ENCODE results near the gene CTLA4. TPM values are rescaled to one million over a fixed set of nuclear protein-coding genes. Genes with fewer than 3 reads are reported as not detected.

The CTLA4 gene
- total and polyA plus RNA-seq, 2 of the 4 experiments (the other 2 are of a cell fraction): not detected

GRCh38 chr2:203841654-203842053 is 25.9 kb upstream of the CTLA4 start:
- no peak for TF ChIP-seq MXI1 (IDR thresholded peaks at IDR 0.05; ENCODE audit: borderline replicate concordance, low read depth, low read length)
- no peak for TF ChIP-seq BHLHE40 (IDR thresholded peaks at IDR 0.05; ENCODE audit: low read depth, low read length)
- TF ChIP-seq RAD21 (IDR thresholded peaks at IDR 0.05; ENCODE audit: low read length): no peak
- TF ChIP-seq USF2 (IDR thresholded peaks at IDR 0.05; ENCODE audit: low read depth, low read length): no peak
- TF ChIP-seq CEBPB (IDR thresholded peaks at IDR 0.05; ENCODE audit: low read depth, low read length): no peak
- no peak for TF ChIP-seq RCOR1 (IDR thresholded peaks at IDR 0.05; ENCODE audit: insufficient replicate concordance, low read length)
- no peak for TF ChIP-seq CTCF (conservative IDR thresholded peaks at IDR 0.05; ENCODE audit: low read depth, low read length)
- TF ChIP-seq ELK1 (IDR thresholded peaks at IDR 0.05; ENCODE audit: borderline replicate concordance, low read depth, low read length): no peak
- TF ChIP-seq NFE2L2 (IDR thresholded peaks at IDR 0.05; ENCODE audit: low read depth, low read length): no peak
- TF ChIP-seq FOS (IDR thresholded peaks at IDR 0.05; ENCODE audit: low read depth, low read length): no peak
- no peak for TF ChIP-seq SMC3 (IDR thresholded peaks at IDR 0.05; ENCODE audit: low read depth, low read length)
- no peak for TF ChIP-seq RFX5 (IDR thresholded peaks at IDR 0.05; ENCODE audit: low read depth, low read length)
- no peak for TF ChIP-seq CHD1 (IDR thresholded peaks at IDR 0.05; ENCODE audit: low read depth, low read length)
- no peak for TF ChIP-seq POLR2A (IDR thresholded peaks at IDR 0.05; ENCODE audit: low read depth, low read length)
- TF ChIP-seq MAZ (IDR thresholded peaks at IDR 0.05; ENCODE audit: borderline replicate concordance, low read depth, low read length): no peak
- TF ChIP-seq MAFK (IDR thresholded peaks at IDR 0.05; ENCODE audit: low read depth, low read length): no peak
- H2AK5ac ChIP-seq (ENCODE audit: low read depth, low read length): no peak overlapping the region
- no peaks in the 10 kb centered on the region for H3K4me1 ChIP-seq (ENCODE audit: control insufficient read depth, insufficient read depth, low read length)
- H3K4ac ChIP-seq (ENCODE audit: low read depth, low read length): no peak overlapping the region
- dilution Hi-C loops (cut with HindIII; ENCODE audit: low sequenced_read_pairs, unreplicated experiment): no loop called here
- intact Hi-C loops (cut with micrococcal nuclease): no loop called here
- no peak overlapping the region for H2AFZ ChIP-seq (replicated peaks; ENCODE audit: low read length, poor library complexity)
- H3K9ac ChIP-seq (ENCODE audit: low read depth, low read length): no peak overlapping the region
- ATAC-seq (ENCODE audit: low read depth) (no peak), DNase-seq (no peak)
- H3K27me3 ChIP-seq (ENCODE audit: control insufficient read depth, insufficient read depth, low read length): peaks cover 30% of the 10 kb centered on the region
- no peak overlapping the region for H2BK15ac ChIP-seq (ENCODE audit: low read depth, low read length)
- H3K27ac ChIP-seq (ENCODE audit: insufficient read depth, low read length): no peak overlapping the region
- no peaks in the 10 kb centered on the region for H3K79me1 ChIP-seq (ENCODE audit: low read depth in 1 of 2, low read length in 2 of 2)
- no peaks in the 10 kb centered on the region for H3K9me1 ChIP-seq (ENCODE audit: insufficient read depth, low read length)
- no peak overlapping the region for H2AK9ac ChIP-seq (replicated peaks; ENCODE audit: low read depth, low read length, poor library complexity)
- POLR2A ChIA-PET (ENCODE audit: unreplicated experiment): no interaction called here
- no peak overlapping the region for H2BK120ac ChIP-seq (ENCODE audit: low read depth, low read length)
- H4K20me1 ChIP-seq (ENCODE audit: insufficient read depth, low read length): no peaks in the 10 kb centered on the region
- H3K18ac ChIP-seq (ENCODE audit: low read depth, low read length): no peak overlapping the region
- H2BK20ac ChIP-seq (ENCODE audit: low read depth, low read length): no peak overlapping the region
- CTCF ChIA-PET: no interaction called here
- in situ Hi-C loops (cut with MboI; ENCODE audit: low sequenced_read_pairs): no loop called here
- no peaks in the 10 kb centered on the region for H3K36me3 ChIP-seq (ENCODE audit: control insufficient read depth, insufficient read depth, low read length)
- BruUV-seq (replicated peaks): no TSS peak
- H3K23ac ChIP-seq (ENCODE audit: low read depth, low read length): no peak overlapping the region
- H3K14ac ChIP-seq (replicated peaks; ENCODE audit: low read depth, low read length): no peak overlapping the region
- H3K4me3 ChIP-seq (ENCODE audit: insufficient read depth, low read depth, low read length): no peak overlapping the region
- no peaks in the 10 kb centered on the region for H3K9me3 ChIP-seq (ENCODE audit: control insufficient read depth, insufficient read depth, low read length)
- no CpG with 5 or more reads among the region's 5 CpGs for WGBS, 2 experiments (ENCODE audit: extremely low coverage in 2 of 2, insufficient read length in 1 of 2)
- no peak overlapping the region for H4K5ac ChIP-seq (ENCODE audit: low read depth, low read length)
- no peak overlapping the region for H3K4me2 ChIP-seq (ENCODE audit: low read depth, low read length)
- no peak overlapping the region for H4K91ac ChIP-seq (ENCODE audit: insufficient read depth, low read depth, low read length)
- H4K8ac ChIP-seq (ENCODE audit: low read depth in 2 of 2, low read length in 2 of 2): no peak overlapping the region
- no peak overlapping the region for H2BK5ac ChIP-seq (ENCODE audit: low read depth, low read length, poor library complexity, severe bottlenecking)
- H3K56ac ChIP-seq (ENCODE audit: extremely low read depth, insufficient read depth, low read length): no peak overlapping the region
